ENCODE data around the gene UBE2D3. TPM values are rescaled to one million over a fixed set of nuclear protein-coding genes. Genes with fewer than 3 reads are reported as not detected.

The UBE2D3 gene
- total and polyA plus RNA-seq, 8 donors = 241 to 313 (median 272) TPM

GRCh38 chr4:102826105-102826889, 1.1 kb downstream of the UBE2D3 start:
- peak overlapping the region; percentile 100 for H3K27ac ChIP-seq
- no peaks in the 10 kb centered on the region for H3K9me3 ChIP-seq
- no peaks in the 10 kb centered on the region for H3K27me3 ChIP-seq
- DNase-seq (peak in 1 of 4 donors; percentile 5), ATAC-seq (no peak)
- H3K36me3 ChIP-seq = peaks cover 0 to 21% of the 10 kb centered on the region in 2 donors
- no peak for TF ChIP-seq CTCF (IDR thresholded peaks at IDR 0.05)
- peaks cover 30 to 51% of the 10 kb centered on the region in 2 donors for H3K4me1 ChIP-seq
- intact Hi-C loops (cut with DNase I) = no loop called here
- peak overlapping the region; percentile 76 to 93 for H3K4me3 ChIP-seq

- TF ChIP-seq CTCF (IDR thresholded peaks at IDR 0.05) = no peak
- peak in 2 of 4 donors; percentile 74 to 75 for DNase-seq
- Histone ChIP-seq H3K4me3 (peak overlapping the region; percentile 76 to 93), H3K9me3 (no peaks in the 10 kb centered on the region), H3K27me3 (no peaks in the 10 kb centered on the region), H3K4me1 (peaks cover 39 to 59% of the 10 kb centered on the region in 2 donors), H3K27ac (peak overlapping the region; percentile 100), H3K36me3 (peaks cover 0 to 21% of the 10 kb centered on the region in 2 donors)
- intact Hi-C loops (cut with DNase I) = no loop called here
- ATAC-seq = no peak
These were observed 1.9 kb downstream of the UBE2D3 start for GRCh38 chr4:102825261-102826091.

- DNase-seq (no peak), ATAC-seq (no peak)
- H3K27me3 ChIP-seq = no peaks in the 10 kb centered on the region
- H3K4me1 ChIP-seq = peaks cover 46 to 65% of the 10 kb centered on the region in 2 donors
- intact Hi-C loops (cut with DNase I) = no loop called here
- no peaks in the 10 kb centered on the region for H3K9me3 ChIP-seq
- peak overlapping the region; percentile 76 to 93 for H3K4me3 ChIP-seq
- H3K36me3 ChIP-seq = peaks cover 0 to 21% of the 10 kb centered on the region in 2 donors
- peak overlapping the region; percentile 100 for H3K27ac ChIP-seq
- TF ChIP-seq CTCF (IDR thresholded peaks at IDR 0.05) = no peak
These were observed 3.0 kb downstream of the UBE2D3 start for GRCh38 chr4:102824398-102824797.

GRCh38 chr4:102823897-102824296, 3.5 kb downstream of the UBE2D3 start:
- Histone ChIP-seq H3K4me3 (peak overlapping the region; percentile 11 to 93), H3K36me3 (peaks cover 0 to 21% of the 10 kb centered on the region in 2 donors), H3K9me3 (no peaks in the 10 kb centered on the region), H3K27ac (peak overlapping the region; percentile 100), H3K4me1 (peaks cover 46 to 65% of the 10 kb centered on the region in 2 donors), H3K27me3 (no peaks in the 10 kb centered on the region)
- DNase-seq = no peak
- TF ChIP-seq CTCF (IDR thresholded peaks at IDR 0.05) = no peak
- ATAC-seq = no peak
- intact Hi-C loops (cut with DNase I) = no loop called here

- ATAC-seq = no peak
- H3K27me3 ChIP-seq = no peaks in the 10 kb centered on the region
- no peak for TF ChIP-seq CTCF (IDR thresholded peaks at IDR 0.05)
- H3K27ac ChIP-seq = peak overlapping the region in 1 of 2 donors; percentile 100
- peak overlapping the region; percentile 11 to 93 for H3K4me3 ChIP-seq
- H3K36me3 ChIP-seq = peaks cover 0 to 21% of the 10 kb centered on the region in 2 donors
- DNase-seq = no peak
- H3K4me1 ChIP-seq = peaks cover 46 to 65% of the 10 kb centered on the region in 2 donors
- no peaks in the 10 kb centered on the region for H3K9me3 ChIP-seq
- intact Hi-C loops (cut with DNase I) = no loop called here
These were observed 3.9 kb downstream of the UBE2D3 start for GRCh38 chr4:102823464-102823863.
